ENCODE measurements around the gene ZNF253. TPM values are rescaled to one million over a fixed set of nuclear protein-coding genes. Genes with fewer than 3 reads are reported as not detected.

The ZNF253 gene
- total and polyA plus RNA-seq, 9 of the 15 experiments (the other 6 are each of a cell fraction or from before 2014, with no cell fraction given): 4.0 to 14.4 (median 7.5) TPM

DNA sequence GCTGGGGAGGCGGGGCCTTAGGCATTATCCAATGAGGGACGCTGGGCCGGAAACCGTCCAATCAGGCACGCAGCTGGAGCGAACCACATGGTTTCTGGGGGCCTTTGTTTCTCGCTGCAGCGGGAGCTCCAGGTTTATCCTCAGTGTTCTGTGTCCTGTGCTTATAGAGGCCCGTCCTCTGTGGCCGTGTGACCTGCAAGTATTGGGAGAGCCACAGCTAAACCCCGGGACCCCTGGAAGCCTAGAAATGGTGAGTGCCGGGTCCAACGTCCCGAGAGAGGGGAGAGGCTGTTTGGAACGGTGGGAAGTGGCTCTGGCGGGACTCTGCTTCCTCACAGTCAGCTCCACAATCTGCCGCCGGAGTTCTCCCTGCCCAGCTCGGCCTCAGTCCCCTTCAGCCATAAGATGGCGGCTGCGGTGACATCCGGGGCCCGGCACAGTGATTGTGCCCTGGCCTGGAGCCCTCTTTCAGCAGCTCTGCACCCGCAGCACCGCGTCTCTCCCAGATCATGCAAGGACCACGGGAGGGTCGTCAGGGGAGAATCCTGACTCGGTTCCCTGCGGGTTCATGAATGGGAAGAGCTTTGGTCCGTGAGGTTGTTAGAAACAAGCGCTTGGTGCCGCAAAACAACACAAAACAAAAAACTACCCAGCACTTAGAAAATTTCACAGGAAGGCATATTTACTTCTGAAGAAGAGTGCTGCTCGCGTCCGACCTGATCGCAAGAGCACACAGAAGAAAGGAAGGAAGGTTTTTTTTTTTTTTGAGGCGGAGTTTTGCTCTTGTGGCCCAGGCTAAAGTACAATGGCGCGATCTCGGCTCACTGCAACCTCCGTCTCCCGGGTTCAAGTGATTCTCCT is at the start of gene ZNF253 (continued):
- no peak for TF ChIP-seq ILK (tag; IDR thresholded peaks at IDR 0.05; ENCODE audit: borderline replicate concordance, low read depth)
- TF ChIP-seq NR3C1 (CRISPR knock-in tag; IDR thresholded peaks at IDR 0.05): no peak
- no peak for TF ChIP-seq ZNF561 (CRISPR knock-in tag; conservative IDR thresholded peaks at IDR 0.05)
- TF ChIP-seq, protein P1, sequence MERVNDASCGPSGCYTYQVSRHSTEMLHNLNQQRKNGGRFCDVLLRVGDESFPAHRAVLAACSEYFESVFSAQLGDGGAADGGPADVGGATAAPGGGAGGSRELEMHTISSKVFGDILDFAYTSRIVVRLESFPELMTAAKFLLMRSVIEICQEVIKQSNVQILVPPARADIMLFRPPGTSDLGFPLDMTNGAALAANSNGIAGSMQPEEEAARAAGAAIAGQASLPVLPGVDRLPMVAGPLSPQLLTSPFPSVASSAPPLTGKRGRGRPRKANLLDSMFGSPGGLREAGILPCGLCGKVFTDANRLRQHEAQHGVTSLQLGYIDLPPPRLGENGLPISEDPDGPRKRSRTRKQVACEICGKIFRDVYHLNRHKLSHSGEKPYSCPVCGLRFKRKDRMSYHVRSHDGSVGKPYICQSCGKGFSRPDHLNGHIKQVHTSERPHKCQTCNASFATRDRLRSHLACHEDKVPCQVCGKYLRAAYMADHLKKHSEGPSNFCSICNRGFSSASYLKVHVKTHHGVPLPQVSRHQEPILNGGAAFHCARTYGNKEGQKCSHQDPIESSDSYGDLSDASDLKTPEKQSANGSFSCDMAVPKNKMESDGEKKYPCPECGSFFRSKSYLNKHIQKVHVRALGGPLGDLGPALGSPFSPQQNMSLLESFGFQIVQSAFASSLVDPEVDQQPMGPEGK (CRISPR knock-in tag; IDR thresholded peaks at IDR 0.05; ENCODE audit: borderline replicate concordance): 0 out of 2 replicates have a peak, but pooled peaks have one; percentile 25
- TF ChIP-seq KLF6 (CRISPR knock-in tag; IDR thresholded peaks at IDR 0.05; ENCODE audit: borderline replicate concordance): no peak
- no peak for TF ChIP-seq SIX5 (IDR thresholded peaks at IDR 0.05; ENCODE audit: borderline replicate concordance in 1 of 2, insufficient read depth in 1 of 2, low read depth in 1 of 2, low read length in 2 of 2)
- no peak for TF ChIP-seq SMARCC2 (IDR thresholded peaks at IDR 0.05; ENCODE audit: low read depth)
- 0 out of 2 replicates have a peak, but pooled peaks have one; percentile 65 for TF ChIP-seq RAD51 (IDR thresholded peaks at IDR 0.05; ENCODE audit: borderline replicate concordance, low read depth)
- TF ChIP-seq ZNF347 (CRISPR knock-in tag; IDR thresholded peaks at IDR 0.05; ENCODE audit: low read depth): no peak
- TF ChIP-seq, protein P2, sequence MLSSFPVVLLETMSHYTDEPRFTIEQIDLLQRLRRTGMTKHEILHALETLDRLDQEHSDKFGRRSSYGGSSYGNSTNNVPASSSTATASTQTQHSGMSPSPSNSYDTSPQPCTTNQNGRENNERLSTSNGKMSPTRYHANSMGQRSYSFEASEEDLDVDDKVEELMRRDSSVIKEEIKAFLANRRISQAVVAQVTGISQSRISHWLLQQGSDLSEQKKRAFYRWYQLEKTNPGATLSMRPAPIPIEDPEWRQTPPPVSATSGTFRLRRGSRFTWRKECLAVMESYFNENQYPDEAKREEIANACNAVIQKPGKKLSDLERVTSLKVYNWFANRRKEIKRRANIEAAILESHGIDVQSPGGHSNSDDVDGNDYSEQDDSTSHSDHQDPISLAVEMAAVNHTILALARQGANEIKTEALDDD (IDR thresholded peaks at IDR 0.05): no peak
- peak; percentile 55; the same call in 1 of the 2 replicates for TF ChIP-seq HDAC2 (IDR thresholded peaks at IDR 0.05)
- no peak for TF ChIP-seq NCOA4 (IDR thresholded peaks at IDR 0.05; ENCODE audit: partially characterized antibody)
- TF ChIP-seq, protein P3, sequence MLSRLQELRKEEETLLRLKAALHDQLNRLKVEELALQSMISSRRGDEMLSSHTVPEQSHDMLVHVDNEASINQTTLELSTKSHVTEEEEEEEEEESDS (CRISPR knock-in tag; IDR thresholded peaks at IDR 0.05): no peak
- no peak for TF ChIP-seq XRCC5 (IDR thresholded peaks at IDR 0.05; ENCODE audit: low read depth, low read length)
- TF ChIP-seq BRD9 (IDR thresholded peaks at IDR 0.05; ENCODE audit: low read depth, partially characterized antibody): peak; percentile 59
- TF ChIP-seq, protein P4, sequence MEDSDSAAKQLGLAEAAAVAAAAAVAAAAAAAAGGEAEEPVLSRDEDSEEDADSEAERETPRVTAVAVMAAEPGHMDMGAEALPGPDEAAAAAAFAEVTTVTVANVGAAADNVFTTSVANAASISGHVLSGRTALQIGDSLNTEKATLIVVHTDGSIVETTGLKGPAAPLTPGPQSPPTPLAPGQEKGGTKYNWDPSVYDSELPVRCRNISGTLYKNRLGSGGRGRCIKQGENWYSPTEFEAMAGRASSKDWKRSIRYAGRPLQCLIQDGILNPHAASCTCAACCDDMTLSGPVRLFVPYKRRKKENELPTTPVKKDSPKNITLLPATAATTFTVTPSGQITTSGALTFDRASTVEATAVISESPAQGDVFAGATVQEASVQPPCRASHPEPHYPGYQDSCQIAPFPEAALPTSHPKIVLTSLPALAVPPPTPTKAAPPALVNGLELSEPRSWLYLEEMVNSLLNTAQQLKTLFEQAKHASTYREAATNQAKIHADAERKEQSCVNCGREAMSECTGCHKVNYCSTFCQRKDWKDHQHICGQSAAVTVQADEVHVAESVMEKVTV (CRISPR knock-in tag; IDR thresholded peaks at IDR 0.05): no peak
- TF ChIP-seq RBFOX2 (IDR thresholded peaks at IDR 0.05; ENCODE audit: low read depth, low read length): peak; percentile 93
- peak; percentile 58; the same call in 1 of the 2 replicates for TF ChIP-seq GTF2E2 (tag; IDR thresholded peaks at IDR 0.05)
- TF ChIP-seq, protein P5, sequence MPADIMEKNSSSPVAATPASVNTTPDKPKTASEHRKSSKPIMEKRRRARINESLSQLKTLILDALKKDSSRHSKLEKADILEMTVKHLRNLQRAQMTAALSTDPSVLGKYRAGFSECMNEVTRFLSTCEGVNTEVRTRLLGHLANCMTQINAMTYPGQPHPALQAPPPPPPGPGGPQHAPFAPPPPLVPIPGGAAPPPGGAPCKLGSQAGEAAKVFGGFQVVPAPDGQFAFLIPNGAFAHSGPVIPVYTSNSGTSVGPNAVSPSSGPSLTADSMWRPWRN (IDR thresholded peaks at IDR 0.05; ENCODE audit: low read depth): no peak
- no peak for TF ChIP-seq HMGN3 (IDR thresholded peaks at IDR 0.05; ENCODE audit: borderline replicate concordance, extremely low read depth, insufficient read length, low read depth, low read length)
- no peak for TF ChIP-seq ZNF507 (tag; conservative IDR thresholded peaks at IDR 0.05)
- TF ChIP-seq ATF7 (IDR thresholded peaks at IDR 0.05): peak; percentile 92

Data from K562 (cell line).